ENCODE data around the gene NDFIP1. TPM values are rescaled to one million over a fixed set of nuclear protein-coding genes. Genes with fewer than 3 reads are reported as not detected.

Gene NDFIP1
- total RNA-seq, 1 experiment from 2014 or later, result 27.6 TPM

DNA sequence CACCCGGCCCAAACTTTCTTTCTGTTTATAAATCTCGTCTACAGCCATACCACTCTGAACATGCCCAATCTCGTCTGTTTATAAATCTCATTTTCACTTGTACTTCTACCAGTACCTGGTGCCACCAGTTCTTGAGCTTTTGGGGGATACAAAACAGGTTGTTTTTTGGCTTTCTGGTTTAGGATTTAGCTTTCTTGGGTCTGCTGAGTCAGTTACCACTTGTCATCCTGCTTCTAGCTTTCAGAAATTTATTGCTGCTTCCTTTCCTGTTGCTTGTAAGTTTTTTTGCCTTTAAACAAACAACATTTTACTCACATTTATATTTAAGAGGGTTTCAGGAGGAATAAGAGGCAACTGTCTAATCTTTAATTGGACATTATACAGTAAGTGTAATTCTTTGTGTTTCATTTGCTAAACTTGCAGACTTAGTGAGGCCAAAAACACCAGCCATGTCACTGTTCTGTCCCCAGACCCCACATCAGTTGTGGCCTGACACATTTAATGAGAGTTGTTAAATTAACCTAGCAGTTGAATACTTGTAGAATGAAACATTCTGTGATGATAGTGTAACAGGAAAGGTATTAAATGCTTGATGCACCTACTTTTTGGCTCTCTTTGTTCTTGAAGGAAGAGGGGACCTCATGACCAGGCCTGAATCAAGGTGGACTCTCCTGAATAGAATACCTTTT is 11.8 kb downstream of the NDFIP1 start:
- ChIA-PET POLR2A (no interaction called here), CTCF (interaction anchor here (1.5 kb wide), 1 partner anchor 106 kb away, joined by 4 read pairs; no protein-coding TSS in a partner anchor)
- Mint-ChIP-seq H3K4me3 (no peak overlapping the region), H3K4me1 (peaks cover 5% of the 10 kb centered on the region; the same call in 1 of the 2 replicates), H3K27ac (peak overlapping the region; percentile 58), H3K9me3 (peaks cover 18% of the 10 kb centered on the region), H3K36me3 (peaks cover 14% of the 10 kb centered on the region), H3K27me3 (ENCODE audit: low read depth) (no peaks in the 10 kb centered on the region)
- DNase-seq (ENCODE audit: low spot score), result no peak
- TF ChIP-seq, protein P1, sequence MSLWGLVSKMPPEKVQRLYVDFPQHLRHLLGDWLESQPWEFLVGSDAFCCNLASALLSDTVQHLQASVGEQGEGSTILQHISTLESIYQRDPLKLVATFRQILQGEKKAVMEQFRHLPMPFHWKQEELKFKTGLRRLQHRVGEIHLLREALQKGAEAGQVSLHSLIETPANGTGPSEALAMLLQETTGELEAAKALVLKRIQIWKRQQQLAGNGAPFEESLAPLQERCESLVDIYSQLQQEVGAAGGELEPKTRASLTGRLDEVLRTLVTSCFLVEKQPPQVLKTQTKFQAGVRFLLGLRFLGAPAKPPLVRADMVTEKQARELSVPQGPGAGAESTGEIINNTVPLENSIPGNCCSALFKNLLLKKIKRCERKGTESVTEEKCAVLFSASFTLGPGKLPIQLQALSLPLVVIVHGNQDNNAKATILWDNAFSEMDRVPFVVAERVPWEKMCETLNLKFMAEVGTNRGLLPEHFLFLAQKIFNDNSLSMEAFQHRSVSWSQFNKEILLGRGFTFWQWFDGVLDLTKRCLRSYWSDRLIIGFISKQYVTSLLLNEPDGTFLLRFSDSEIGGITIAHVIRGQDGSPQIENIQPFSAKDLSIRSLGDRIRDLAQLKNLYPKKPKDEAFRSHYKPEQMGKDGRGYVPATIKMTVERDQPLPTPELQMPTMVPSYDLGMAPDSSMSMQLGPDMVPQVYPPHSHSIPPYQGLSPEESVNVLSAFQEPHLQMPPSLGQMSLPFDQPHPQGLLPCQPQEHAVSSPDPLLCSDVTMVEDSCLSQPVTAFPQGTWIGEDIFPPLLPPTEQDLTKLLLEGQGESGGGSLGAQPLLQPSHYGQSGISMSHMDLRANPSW (CRISPR knock-in tag; conservative IDR thresholded peaks at IDR 0.05; ENCODE audit: low read depth), result no peak
- TF ChIP-seq ZNF121 (CRISPR knock-in tag; IDR thresholded peaks at IDR 0.05) (no peak), CREM (CRISPR knock-in tag; IDR thresholded peaks at IDR 0.05) (no peak), NFYB (CRISPR knock-in tag; conservative IDR thresholded peaks at IDR 0.05; ENCODE audit: low read depth) (no peak), ZNF317 (CRISPR knock-in tag; IDR thresholded peaks at IDR 0.05; ENCODE audit: borderline replicate concordance, low read depth) (no peak), ELF4 (CRISPR knock-in tag; IDR thresholded peaks at IDR 0.05; ENCODE audit: low read depth) (no peak), NR2C2 (CRISPR knock-in tag; IDR thresholded peaks at IDR 0.05) (no peak), ATF1 (CRISPR knock-in tag; IDR thresholded peaks at IDR 0.05) (no peak), TCF7 (CRISPR knock-in tag; IDR thresholded peaks at IDR 0.05; ENCODE audit: low read depth) (no peak), JUN (CRISPR knock-in tag; IDR thresholded peaks at IDR 0.05) (no peak), ETV6 (CRISPR knock-in tag; IDR thresholded peaks at IDR 0.05) (no peak)
- TF ChIP-seq, protein P2, sequence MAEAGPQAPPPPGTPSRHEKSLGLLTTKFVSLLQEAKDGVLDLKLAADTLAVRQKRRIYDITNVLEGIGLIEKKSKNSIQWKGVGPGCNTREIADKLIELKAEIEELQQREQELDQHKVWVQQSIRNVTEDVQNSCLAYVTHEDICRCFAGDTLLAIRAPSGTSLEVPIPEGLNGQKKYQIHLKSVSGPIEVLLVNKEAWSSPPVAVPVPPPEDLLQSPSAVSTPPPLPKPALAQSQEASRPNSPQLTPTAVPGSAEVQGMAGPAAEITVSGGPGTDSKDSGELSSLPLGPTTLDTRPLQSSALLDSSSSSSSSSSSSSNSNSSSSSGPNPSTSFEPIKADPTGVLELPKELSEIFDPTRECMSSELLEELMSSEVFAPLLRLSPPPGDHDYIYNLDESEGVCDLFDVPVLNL (CRISPR knock-in tag; IDR thresholded peaks at IDR 0.05; ENCODE audit: borderline replicate concordance, low read depth), result no peak
- TF ChIP-seq, protein P3, sequence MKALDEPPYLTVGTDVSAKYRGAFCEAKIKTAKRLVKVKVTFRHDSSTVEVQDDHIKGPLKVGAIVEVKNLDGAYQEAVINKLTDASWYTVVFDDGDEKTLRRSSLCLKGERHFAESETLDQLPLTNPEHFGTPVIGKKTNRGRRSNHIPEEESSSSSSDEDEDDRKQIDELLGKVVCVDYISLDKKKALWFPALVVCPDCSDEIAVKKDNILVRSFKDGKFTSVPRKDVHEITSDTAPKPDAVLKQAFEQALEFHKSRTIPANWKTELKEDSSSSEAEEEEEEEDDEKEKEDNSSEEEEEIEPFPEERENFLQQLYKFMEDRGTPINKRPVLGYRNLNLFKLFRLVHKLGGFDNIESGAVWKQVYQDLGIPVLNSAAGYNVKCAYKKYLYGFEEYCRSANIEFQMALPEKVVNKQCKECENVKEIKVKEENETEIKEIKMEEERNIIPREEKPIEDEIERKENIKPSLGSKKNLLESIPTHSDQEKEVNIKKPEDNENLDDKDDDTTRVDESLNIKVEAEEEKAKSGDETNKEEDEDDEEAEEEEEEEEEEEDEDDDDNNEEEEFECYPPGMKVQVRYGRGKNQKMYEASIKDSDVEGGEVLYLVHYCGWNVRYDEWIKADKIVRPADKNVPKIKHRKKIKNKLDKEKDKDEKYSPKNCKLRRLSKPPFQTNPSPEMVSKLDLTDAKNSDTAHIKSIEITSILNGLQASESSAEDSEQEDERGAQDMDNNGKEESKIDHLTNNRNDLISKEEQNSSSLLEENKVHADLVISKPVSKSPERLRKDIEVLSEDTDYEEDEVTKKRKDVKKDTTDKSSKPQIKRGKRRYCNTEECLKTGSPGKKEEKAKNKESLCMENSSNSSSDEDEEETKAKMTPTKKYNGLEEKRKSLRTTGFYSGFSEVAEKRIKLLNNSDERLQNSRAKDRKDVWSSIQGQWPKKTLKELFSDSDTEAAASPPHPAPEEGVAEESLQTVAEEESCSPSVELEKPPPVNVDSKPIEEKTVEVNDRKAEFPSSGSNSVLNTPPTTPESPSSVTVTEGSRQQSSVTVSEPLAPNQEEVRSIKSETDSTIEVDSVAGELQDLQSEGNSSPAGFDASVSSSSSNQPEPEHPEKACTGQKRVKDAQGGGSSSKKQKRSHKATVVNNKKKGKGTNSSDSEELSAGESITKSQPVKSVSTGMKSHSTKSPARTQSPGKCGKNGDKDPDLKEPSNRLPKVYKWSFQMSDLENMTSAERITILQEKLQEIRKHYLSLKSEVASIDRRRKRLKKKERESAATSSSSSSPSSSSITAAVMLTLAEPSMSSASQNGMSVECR (CRISPR knock-in tag; IDR thresholded peaks at IDR 0.05; ENCODE audit: borderline replicate concordance), result no peak
- TF ChIP-seq, protein P4, sequence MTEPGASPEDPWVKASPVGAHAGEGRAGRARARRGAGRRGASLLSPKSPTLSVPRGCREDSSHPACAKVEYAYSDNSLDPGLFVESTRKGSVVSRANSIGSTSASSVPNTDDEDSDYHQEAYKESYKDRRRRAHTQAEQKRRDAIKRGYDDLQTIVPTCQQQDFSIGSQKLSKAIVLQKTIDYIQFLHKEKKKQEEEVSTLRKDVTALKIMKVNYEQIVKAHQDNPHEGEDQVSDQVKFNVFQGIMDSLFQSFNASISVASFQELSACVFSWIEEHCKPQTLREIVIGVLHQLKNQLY (CRISPR knock-in tag; IDR thresholded peaks at IDR 0.05), result no peak
- TF ChIP-seq, protein P5, sequence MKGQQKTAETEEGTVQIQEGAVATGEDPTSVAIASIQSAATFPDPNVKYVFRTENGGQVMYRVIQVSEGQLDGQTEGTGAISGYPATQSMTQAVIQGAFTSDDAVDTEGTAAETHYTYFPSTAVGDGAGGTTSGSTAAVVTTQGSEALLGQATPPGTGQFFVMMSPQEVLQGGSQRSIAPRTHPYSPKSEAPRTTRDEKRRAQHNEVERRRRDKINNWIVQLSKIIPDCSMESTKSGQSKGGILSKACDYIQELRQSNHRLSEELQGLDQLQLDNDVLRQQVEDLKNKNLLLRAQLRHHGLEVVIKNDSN (CRISPR knock-in tag; IDR thresholded peaks at IDR 0.05), result no peak
- ATAC-seq, result no peak
